IMR-90 (cell line): Measurements from ENCODE around the gene SIRPD. TPM values are rescaled to one million over a fixed set of nuclear protein-coding genes. Genes with fewer than 3 reads are reported as not detected.

Experiments used
- ATAC-seq: fragments of 200-7000 bp; cut with Tn5 transposase; 2 replicates; pipeline ENCODE4 v1.9.1; 2020; ENCODE audit warnings: low read depth, mild to moderate bottlenecking, moderate library complexity
- BruUV-seq: library from RNA; stranded (reverse); fragments of 400-500 nt; replicated peaks from 2 replicates; lab custom pipeline; 2021; lab: Mats Ljungman, UMichigan
- CTCF ChIA-PET: fragments of 300-600 bp; formaldehyde crosslinking; extraction: SDS; loops from one replicate; lab custom pipeline; 2021; ENCODE audit warnings: antibody characterized with exemption; lab: Yijun Ruan, JAX
- POLR2A ChIA-PET: fragments of 300-600 bp; sonication (Branson Sonifier 250); formaldehyde crosslinking; loops from one replicate; lab custom pipeline; 2022; ENCODE audit warnings: antibody characterized with exemption; ENCODE audit not compliant: unreplicated experiment; lab: Charles Lee
- DNase-seq: peaks from one replicate; pipeline ENCODE4 v3.0.0; 2013
- H2AFZ ChIP-seq: replicated peaks from 2 replicates; pipeline ENCODE3; 2013; ENCODE audit warnings: low read length, mild to moderate bottlenecking; ENCODE audit not compliant: poor library complexity
- H2AK5ac ChIP-seq: 2 replicates; pipeline ENCODE4 v1.6.1; 2013; ENCODE audit warnings: low read depth, low read length, inconsistent platforms
- H2AK9ac ChIP-seq: replicated peaks from 2 replicates; pipeline ENCODE3; 2013; ENCODE audit warnings: mild to moderate bottlenecking, low read depth, low read length, moderate library complexity; ENCODE audit not compliant: poor library complexity
- H2BK120ac ChIP-seq: 2 replicates; pipeline ENCODE4 v1.6.1; 2013; ENCODE audit warnings: low read depth, low read length, inconsistent platforms
- H2BK15ac ChIP-seq: 3 replicates; pipeline ENCODE4 v1.6.1; 2013; ENCODE audit warnings: low read depth, low read length, inconsistent platforms
- H2BK20ac ChIP-seq: 2 replicates; pipeline ENCODE4 v1.6.1; 2013; ENCODE audit warnings: low read depth, mild to moderate bottlenecking, inconsistent platforms, low read length, moderate library complexity
- H2BK5ac ChIP-seq: 2 replicates; pipeline ENCODE4 v1.6.1; 2013; ENCODE audit warnings: mild to moderate bottlenecking, low read depth, low read length, inconsistent platforms; ENCODE audit not compliant: poor library complexity, severe bottlenecking
- H3K14ac ChIP-seq: replicated peaks from 2 replicates; pipeline ENCODE4 v1.6.1; 2013; ENCODE audit warnings: low read depth, low read length, inconsistent platforms
- H3K18ac ChIP-seq: 2 replicates; pipeline ENCODE4 v1.6.1; 2013; ENCODE audit warnings: low read depth, low read length, control low read depth
- H3K23ac ChIP-seq: 2 replicates; pipeline ENCODE4 v1.6.1; 2013; ENCODE audit warnings: low read depth, low read length, inconsistent platforms
- H3K27ac ChIP-seq: 2 replicates; pipeline ENCODE4 v1.5.1; 2013; ENCODE audit warnings: mild to moderate bottlenecking, control low read depth, low read length; ENCODE audit not compliant: insufficient read depth
- H3K27me3 ChIP-seq: 2 replicates; pipeline ENCODE4 v1.6.1; 2013; ENCODE audit warnings: low read length; ENCODE audit not compliant: control insufficient read depth, insufficient read depth
- H3K36me3 ChIP-seq: 2 replicates; pipeline ENCODE4 v1.6.1; 2013; ENCODE audit warnings: low read length, mixed read lengths; ENCODE audit not compliant: control insufficient read depth, insufficient read depth
- H3K4ac ChIP-seq: 2 replicates; pipeline ENCODE4 v1.6.1; 2013; ENCODE audit warnings: low read depth, low read length, inconsistent platforms
- H3K4me1 ChIP-seq: 2 replicates; pipeline ENCODE4 v1.6.1; 2013; ENCODE audit warnings: low read length, mixed read lengths; ENCODE audit not compliant: control insufficient read depth, insufficient read depth
- H3K4me2 ChIP-seq: 2 replicates; pipeline ENCODE4 v1.6.1; 2013; ENCODE audit warnings: low read depth, mild to moderate bottlenecking, control low read depth, low read length, moderate library complexity
- H3K4me3 ChIP-seq: 2 replicates; pipeline ENCODE4 v1.5.1; 2013; ENCODE audit warnings: low read depth, mild to moderate bottlenecking, control low read depth, low read length, moderate library complexity; ENCODE audit not compliant: insufficient read depth
- H3K56ac ChIP-seq: 2 replicates; pipeline ENCODE4 v1.6.1; 2013; ENCODE audit warnings: low read length, inconsistent platforms; ENCODE audit not compliant: insufficient read depth; ENCODE audit errors: extremely low read depth
- H3K79me1 ChIP-seq, 2 experiments: 2 replicates each; pipeline ENCODE4 v1.6.1; 2013; ENCODE audit warnings: low read length in 2 of 2, inconsistent platforms in 1 of 2, low read depth in 1 of 2
- H3K9ac ChIP-seq: 2 replicates; pipeline ENCODE4 v1.6.1; 2013; ENCODE audit warnings: low read depth, low read length, control low read depth
- H3K9me1 ChIP-seq: 2 replicates; pipeline ENCODE4 v1.6.1; 2013; ENCODE audit warnings: low read length, inconsistent platforms; ENCODE audit not compliant: insufficient read depth
- H3K9me3 ChIP-seq: 2 replicates; pipeline ENCODE4 v1.6.1; 2013; ENCODE audit warnings: low read length; ENCODE audit not compliant: control insufficient read depth, insufficient read depth
- H4K20me1 ChIP-seq: 2 replicates; pipeline ENCODE4 v1.6.1; 2013; ENCODE audit warnings: low read length, inconsistent platforms; ENCODE audit not compliant: insufficient read depth
- H4K5ac ChIP-seq: 2 replicates; pipeline ENCODE4 v1.6.1; 2013; ENCODE audit warnings: mild to moderate bottlenecking, low read depth, low read length, control low read depth
- H4K8ac ChIP-seq, 2 experiments: 2 replicates each; pipeline ENCODE4 v1.6.1; 2013; ENCODE audit warnings: low read depth in 2 of 2, low read length in 2 of 2, control low read depth in 1 of 2, inconsistent platforms in 1 of 2
- H4K91ac ChIP-seq: 2 replicates; pipeline ENCODE4 v1.6.1; 2013; ENCODE audit warnings: low read depth, low read length, inconsistent platforms; ENCODE audit not compliant: insufficient read depth
- FOS ChIP-seq: fragments of 150-350 bp; IDR thresholded peaks from 2 replicates; pipeline ENCODE4 v1.6.1; 2016; ENCODE audit warnings: low read depth, low read length
- NFE2L2 ChIP-seq: fragments of 150-350 bp; IDR thresholded peaks from 2 replicates; pipeline ENCODE4 v1.6.1; 2016; ENCODE audit warnings: low read depth, mild to moderate bottlenecking, low read length
- WGBS, 2 experiments: methylation state at CpG; one replicate each; pipeline versions ENCODE4 v1.1.5 to v1.1.7; 2013; ENCODE audit warnings: missing lambda C conversion rate in 2 of 2; ENCODE audit not compliant: insufficient read length in 1 of 2; ENCODE audit errors: extremely low coverage in 2 of 2; 5-methylcytosine and 5-hydroxymethylcytosine counted together
- dilution Hi-C: fragments of 300-500 bp; cut with HindIII; formaldehyde crosslinking; loops from one replicate; pipeline ENCODE4 v1.14.3; 2018; ENCODE audit warnings: low sequenced_read_pairs; ENCODE audit not compliant: unreplicated experiment
- in situ Hi-C: fragments of 300-500 bp; cut with MboI; formaldehyde crosslinking; loops from 3 replicates; pipeline ENCODE4 v1.14.3; 2019; ENCODE audit warnings: low sequenced_read_pairs, inconsistent platforms, mixed read lengths
- intact Hi-C: fragments of 100-400 bp; cut with micrococcal nuclease; formaldehyde crosslinking; loops from 2 replicates; pipeline ENCODE4 v1.10.0; 2022
- polyA plus RNA-seq, 3 experiments: library from polyadenylated mRNA; depleted of rRNA; stranded (reverse); fragments of >200 nt; gene quantifications; 2 replicates each; pipeline ENCODE4 v1.2.3, GENCODE V29; 2012; ENCODE audit warnings: low replicate concordance in 1 of 3
- total RNA-seq: library from RNA; depleted of rRNA; stranded (reverse); fragments of >200 nt; gene quantifications from 2 replicates; pipeline ENCODE4 v1.2.3, GENCODE V29; 2012

The SIRPD gene
- total and polyA plus RNA-seq, 2 of the 4 experiments (the other 2 are of a cell fraction), result not detected

DNA sequence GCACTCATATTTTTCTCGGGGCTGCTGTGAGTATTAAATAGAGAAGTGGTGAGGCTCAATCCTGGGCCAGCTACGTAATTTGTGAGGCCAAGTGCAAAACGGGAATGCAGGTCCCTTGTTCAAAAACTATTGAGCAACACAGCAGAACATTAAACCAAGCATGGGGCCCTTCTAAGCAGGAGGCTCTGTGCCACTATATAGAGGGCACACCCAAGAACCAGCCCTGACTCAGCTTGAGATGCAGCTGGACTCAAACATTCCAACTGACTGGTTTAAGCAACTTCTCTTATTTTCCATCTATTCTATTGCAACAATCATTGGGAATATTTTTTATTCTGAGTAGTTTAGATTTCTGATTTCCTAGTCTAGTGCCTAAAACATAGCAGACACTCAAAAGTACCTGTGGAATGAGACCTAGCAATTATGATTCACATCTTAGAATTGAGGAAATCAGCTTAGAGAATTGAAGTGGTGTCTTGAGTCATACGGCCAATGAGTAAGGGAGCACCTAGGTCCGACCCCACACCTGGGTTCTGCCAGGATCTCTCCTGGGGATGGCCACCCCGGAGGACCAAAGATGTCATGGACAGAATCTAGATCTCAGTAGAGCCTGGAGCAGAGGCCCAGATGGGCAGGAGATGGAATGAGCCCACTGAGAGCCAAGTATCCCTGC is 67.6 kb downstream of the SIRPD start:
- Histone ChIP-seq H2AFZ (no peak overlapping the region), H2BK120ac (no peak overlapping the region), H3K4me3 (no peak overlapping the region), H3K27me3 (peaks cover 30% of the 10 kb centered on the region), H2BK20ac (no peak overlapping the region), H3K56ac (no peak overlapping the region), H3K18ac (no peak overlapping the region), H2BK5ac (no peak overlapping the region), H3K27ac (no peak overlapping the region), H4K8ac (no peak overlapping the region), H3K4me1 (no peaks in the 10 kb centered on the region), H2AK9ac (no peak overlapping the region), H3K79me1 (no peaks in the 10 kb centered on the region), H3K9ac (no peak overlapping the region), H3K36me3 (no peaks in the 10 kb centered on the region), H3K23ac (no peak overlapping the region), H3K9me1 (no peaks in the 10 kb centered on the region), H4K20me1 (no peaks in the 10 kb centered on the region), H2AK5ac (no peak overlapping the region), H2BK15ac (no peak overlapping the region), H3K4ac (no peak overlapping the region), H3K9me3 (0 out of 2 replicates have a peak, but pooled peaks cover 3% of the 10 kb centered on the region), H3K14ac (no peak overlapping the region), H4K91ac (no peak overlapping the region), H4K5ac (no peak overlapping the region), H3K4me2 (no peak overlapping the region)
- no TSS peak for BruUV-seq
- WGBS, 2 experiments, result 55% methylated on average over 2 of the region's 6 CpGs; no CpG with 5 or more reads in 1 of the 2 experiments
- ATAC-seq (no peak), DNase-seq (no peak)
- intact Hi-C loops, result no loop called here
- ChIA-PET POLR2A (no interaction called here), CTCF (interaction anchor here (0.6 to 1.5 kb wide), 2 partner anchors 8 to 23 kb away, joined by 4 read pairs; partner anchors contain the start of gene NSFL1C)
- TF ChIP-seq FOS (no peak), NFE2L2 (no peak)
- in situ Hi-C loops, result no loop called here
- dilution Hi-C loops, result no loop called here
